ENCODE data around the gene ORAI3.

ORAI3 gene

GRCh38 chr16:30971298-30971697 is 22.4 kb downstream of the ORAI3 start:
- TF ChIP-seq CTCF (IDR thresholded peaks at IDR 0.05; ENCODE audit: low read length, missing control alignments): no peak
- H3K4me3 ChIP-seq (replicated peaks; ENCODE audit: low read depth, low read length): no peak overlapping the region
- DNase-seq (ENCODE audit: low read depth): no peak

- no peak overlapping the region for H3K4me3 ChIP-seq (replicated peaks; ENCODE audit: low read depth, low read length)
- peak; percentile 8 for TF ChIP-seq CTCF (IDR thresholded peaks at IDR 0.05; ENCODE audit: low read length, missing control alignments)
- no peak for DNase-seq (ENCODE audit: low read depth)
Measured at GRCh38 chr16:30972872-30973271, 24.0 kb downstream of the ORAI3 start.

- no peak overlapping the region for H3K4me3 ChIP-seq (replicated peaks; ENCODE audit: low read depth, low read length)
- no peak for DNase-seq (ENCODE audit: low read depth)
- TF ChIP-seq CTCF (IDR thresholded peaks at IDR 0.05; ENCODE audit: low read length, missing control alignments): no peak
Measured at GRCh38 chr16:30974348-30974747, 25.5 kb downstream of the ORAI3 start.

GRCh38 chr16:30976486-30976885 is 27.6 kb downstream of the ORAI3 start:
- no peak overlapping the region for H3K4me3 ChIP-seq (replicated peaks; ENCODE audit: low read depth, low read length)
- DNase-seq (ENCODE audit: low read depth): no peak
- TF ChIP-seq CTCF (IDR thresholded peaks at IDR 0.05; ENCODE audit: low read length, missing control alignments): no peak

- TF ChIP-seq CTCF (IDR thresholded peaks at IDR 0.05; ENCODE audit: low read length, missing control alignments): peak; percentile 31
- no peak for DNase-seq (ENCODE audit: low read depth)
- no peak overlapping the region for H3K4me3 ChIP-seq (replicated peaks; ENCODE audit: low read depth, low read length)
Measured at GRCh38 chr16:30977502-30977901, 28.6 kb downstream of the ORAI3 start.

- DNase-seq (ENCODE audit: low read depth): no peak
- no peak overlapping the region for H3K4me3 ChIP-seq (replicated peaks; ENCODE audit: low read depth, low read length)
- no peak for TF ChIP-seq CTCF (IDR thresholded peaks at IDR 0.05; ENCODE audit: low read length, missing control alignments)
Measured at GRCh38 chr16:30979170-30980022, 30.5 kb downstream of the ORAI3 start.

- DNase-seq (ENCODE audit: low read depth): no peak
- H3K4me3 ChIP-seq (replicated peaks; ENCODE audit: low read depth, low read length): no peak overlapping the region
- no peak for TF ChIP-seq CTCF (IDR thresholded peaks at IDR 0.05; ENCODE audit: low read length, missing control alignments)
Measured at GRCh38 chr16:30980023-30980371, 31.1 kb downstream of the ORAI3 start.
